ENCODE measurements around the gene HDAC8.
"Not testable (repeated sequence)": the region's sequence is repeated elsewhere in the genome, so short reads cannot be mapped to it uniquely, and the experiment has no call there.

The HDAC8 gene

GRCh38 chrX:72460715-72461114 is 111.9 kb downstream of the HDAC8 start:
- DNase-seq (ENCODE audit: low spot score), result no peak

- not testable (repeated sequence) for DNase-seq (ENCODE audit: low spot score)
Observed at GRCh38 chrX:72449034-72449433, 123.6 kb downstream of the HDAC8 start.

GRCh38 chrX:72440764-72441163 is 131.9 kb downstream of the HDAC8 start:
- DNase-seq (ENCODE audit: low spot score), result not testable (repeated sequence)

GRCh38 chrX:72436010-72436409 is 136.6 kb downstream of the HDAC8 start:
- DNase-seq (ENCODE audit: low spot score), result no peak

- peak; percentile 2 for DNase-seq (ENCODE audit: low spot score)
Observed at GRCh38 chrX:72430405-72430968, 142.2 kb downstream of the HDAC8 start.

- DNase-seq (ENCODE audit: low spot score), result no peak
Observed at GRCh38 chrX:72421797-72422196, 150.8 kb downstream of the HDAC8 start.

GRCh38 chrX:72409993-72410392 is 162.7 kb downstream of the HDAC8 start:
- DNase-seq (ENCODE audit: low spot score), result no peak

- no peak for DNase-seq (ENCODE audit: low spot score)
Observed at GRCh38 chrX:72408885-72409284, 163.8 kb downstream of the HDAC8 start.

GRCh38 chrX:72405136-72405535 is 167.5 kb downstream of the HDAC8 start:
- DNase-seq (ENCODE audit: low spot score), result not testable (repeated sequence)

- DNase-seq (ENCODE audit: low spot score), result no peak
Observed at GRCh38 chrX:72402614-72403013, 170.0 kb downstream of the HDAC8 start.

- DNase-seq (ENCODE audit: low spot score), result no peak
Observed at GRCh38 chrX:72399816-72400215, 172.8 kb downstream of the HDAC8 start.

GRCh38 chrX:72396117-72396516 is 176.5 kb downstream of the HDAC8 start:
- DNase-seq (ENCODE audit: low spot score), result no peak

GRCh38 chrX:72395237-72395636 is 177.4 kb downstream of the HDAC8 start:
- no peak for DNase-seq (ENCODE audit: low spot score)

GRCh38 chrX:72394518-72395170 is 178.0 kb downstream of the HDAC8 start:
- DNase-seq (ENCODE audit: low spot score), result peak; percentile 5

GRCh38 chrX:72393836-72394517 is 178.7 kb downstream of the HDAC8 start:
- DNase-seq (ENCODE audit: low spot score), result no peak

GRCh38 chrX:72392816-72393800 is 179.5 kb downstream of the HDAC8 start:
- no peak for DNase-seq (ENCODE audit: low spot score)

GRCh38 chrX:72392042-72392441 is 180.6 kb downstream of the HDAC8 start:
- no peak for DNase-seq (ENCODE audit: low spot score)

GRCh38 chrX:72387247-72387646 is 185.4 kb downstream of the HDAC8 start:
- DNase-seq (ENCODE audit: low spot score), result no peak

- no peak for DNase-seq (ENCODE audit: low spot score)
Observed at GRCh38 chrX:72382202-72382595, 190.4 kb downstream of the HDAC8 start.

GRCh38 chrX:72381439-72382201 is 191.0 kb downstream of the HDAC8 start:
- no peak for DNase-seq (ENCODE audit: low spot score)

GRCh38 chrX:72376124-72376523 is 196.5 kb downstream of the HDAC8 start:
- no peak for DNase-seq (ENCODE audit: low spot score)

GRCh38 chrX:72373136-72373535 is 199.5 kb downstream of the HDAC8 start:
- no peak for DNase-seq (ENCODE audit: low spot score)
